Measurements from ENCODE around the gene SNN. TPM values are rescaled to one million over a fixed set of nuclear protein-coding genes. Genes with fewer than 3 reads are reported as not detected.
A peak's percentile ranks its signal among the peaks of the same experiment; 100 is the strongest.

The SNN gene
- total RNA-seq, 4 donors from 2014 or later, result 22.5 to 94.5 (median 78.1) TPM

DNA sequence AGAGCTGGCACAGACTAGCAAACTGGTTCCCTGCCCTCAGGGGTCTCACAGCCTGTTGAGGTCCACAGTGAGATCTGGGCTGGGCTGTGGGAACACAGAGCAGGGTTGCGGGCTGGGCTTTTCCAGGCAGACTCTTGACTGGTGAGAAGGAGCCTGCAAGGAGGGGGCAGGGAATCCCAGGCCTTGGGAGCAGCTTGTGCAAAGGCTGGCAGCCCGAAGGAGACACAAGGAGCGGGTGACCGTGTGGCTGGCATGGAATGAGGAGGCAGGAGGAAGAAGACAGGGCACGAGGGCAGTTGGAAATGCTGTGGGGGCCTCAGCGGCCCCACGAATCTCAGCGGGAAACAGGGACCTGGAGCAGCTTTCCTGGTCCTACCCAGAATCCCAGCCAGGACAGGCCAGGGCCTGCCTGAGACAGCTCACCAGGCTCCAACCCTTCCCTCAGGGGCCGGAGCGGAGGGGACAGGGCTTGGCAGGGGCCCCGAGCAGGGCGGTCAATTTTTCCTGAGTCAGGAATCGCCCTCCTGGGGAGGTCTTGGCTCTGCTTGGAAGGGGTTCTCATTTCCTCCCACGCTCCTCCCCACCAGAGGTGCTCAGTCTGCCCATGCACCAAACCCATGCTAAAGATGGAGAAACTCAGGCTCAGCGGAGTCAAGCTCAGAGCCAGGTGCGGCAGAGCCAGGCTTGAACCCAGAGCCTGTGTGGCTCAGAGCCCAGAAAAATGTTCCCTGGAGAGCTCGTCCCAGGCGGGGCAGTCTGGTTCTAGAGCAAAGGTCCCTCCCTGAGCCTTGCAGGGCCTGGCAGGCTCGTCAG lies 9.2 kb upstream of the SNN start:
- Histone ChIP-seq H3K4me3 (no peak overlapping the region), H3K36me3 (no peaks in the 10 kb centered on the region), H3K27ac (peak overlapping the region in 1 of 4 donors; percentile 43), H3K4me1 (peaks cover 6 to 7% of the 10 kb centered on the region in 2 donors), H3K9me3 (no peaks in the 10 kb centered on the region), H3K27me3 (no peaks in the 10 kb centered on the region)
- DNase-seq, result peak in 1 of 2 donors; percentile 30
- TF ChIP-seq, protein P1, sequence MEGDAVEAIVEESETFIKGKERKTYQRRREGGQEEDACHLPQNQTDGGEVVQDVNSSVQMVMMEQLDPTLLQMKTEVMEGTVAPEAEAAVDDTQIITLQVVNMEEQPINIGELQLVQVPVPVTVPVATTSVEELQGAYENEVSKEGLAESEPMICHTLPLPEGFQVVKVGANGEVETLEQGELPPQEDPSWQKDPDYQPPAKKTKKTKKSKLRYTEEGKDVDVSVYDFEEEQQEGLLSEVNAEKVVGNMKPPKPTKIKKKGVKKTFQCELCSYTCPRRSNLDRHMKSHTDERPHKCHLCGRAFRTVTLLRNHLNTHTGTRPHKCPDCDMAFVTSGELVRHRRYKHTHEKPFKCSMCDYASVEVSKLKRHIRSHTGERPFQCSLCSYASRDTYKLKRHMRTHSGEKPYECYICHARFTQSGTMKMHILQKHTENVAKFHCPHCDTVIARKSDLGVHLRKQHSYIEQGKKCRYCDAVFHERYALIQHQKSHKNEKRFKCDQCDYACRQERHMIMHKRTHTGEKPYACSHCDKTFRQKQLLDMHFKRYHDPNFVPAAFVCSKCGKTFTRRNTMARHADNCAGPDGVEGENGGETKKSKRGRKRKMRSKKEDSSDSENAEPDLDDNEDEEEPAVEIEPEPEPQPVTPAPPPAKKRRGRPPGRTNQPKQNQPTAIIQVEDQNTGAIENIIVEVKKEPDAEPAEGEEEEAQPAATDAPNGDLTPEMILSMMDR (IDR thresholded peaks at IDR 0.05 in 4 of 5, conservative IDR thresholded peaks at IDR 0.05 in 1 of 5), result no peak
- no peak for TF ChIP-seq POLR2A (IDR thresholded peaks at IDR 0.05)
- intact Hi-C loops (cut with DNase I; ENCODE audit: low total_unique reads) (no loop called here), in situ Hi-C loops (cut with MboI; ENCODE audit: low sequenced_read_pairs in 4 of 4) (no loop called here)
- no peak for ATAC-seq

DNA sequence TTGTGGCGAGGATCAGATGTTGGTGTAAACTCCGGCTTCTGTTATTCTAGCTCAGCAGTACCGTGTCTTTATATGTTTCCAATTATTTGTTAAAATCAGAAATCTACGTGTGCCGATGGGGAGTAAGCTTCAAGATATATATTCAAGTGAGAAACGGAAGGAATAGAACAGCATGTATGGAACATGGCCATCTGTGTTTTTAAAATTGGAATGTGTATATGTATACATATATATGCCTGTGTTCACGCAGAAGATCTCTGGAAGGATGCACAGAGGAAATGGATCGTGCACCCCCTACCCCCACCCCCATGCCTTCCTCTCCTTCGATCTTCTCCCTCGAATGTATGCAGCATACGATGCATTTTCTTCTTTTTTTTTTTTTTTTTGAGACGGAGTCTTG lies 7.7 kb upstream of the SNN start:
- no peaks in the 10 kb centered on the region for H3K9me3 ChIP-seq
- no peak overlapping the region for H3K4me3 ChIP-seq
- H3K27ac ChIP-seq, result no peak overlapping the region
- ATAC-seq, result no peak
- no peaks in the 10 kb centered on the region for H3K36me3 ChIP-seq
- in situ Hi-C loops (cut with MboI; ENCODE audit: low sequenced_read_pairs in 4 of 4), result no loop called here
- intact Hi-C loops (cut with DNase I; ENCODE audit: low total_unique reads), result loop anchor here (10.0 kb wide), 1 partner anchor 254 kb away; the partner anchor contains the start of gene GSPT1
- DNase-seq, result no peak
- H3K27me3 ChIP-seq, result no peaks in the 10 kb centered on the region
- no peak for TF ChIP-seq POLR2A (IDR thresholded peaks at IDR 0.05)
- TF ChIP-seq, protein P1 (IDR thresholded peaks at IDR 0.05 in 4 of 5, conservative IDR thresholded peaks at IDR 0.05 in 1 of 5), result no peak
- H3K4me1 ChIP-seq, result no peaks in the 10 kb centered on the region

DNA sequence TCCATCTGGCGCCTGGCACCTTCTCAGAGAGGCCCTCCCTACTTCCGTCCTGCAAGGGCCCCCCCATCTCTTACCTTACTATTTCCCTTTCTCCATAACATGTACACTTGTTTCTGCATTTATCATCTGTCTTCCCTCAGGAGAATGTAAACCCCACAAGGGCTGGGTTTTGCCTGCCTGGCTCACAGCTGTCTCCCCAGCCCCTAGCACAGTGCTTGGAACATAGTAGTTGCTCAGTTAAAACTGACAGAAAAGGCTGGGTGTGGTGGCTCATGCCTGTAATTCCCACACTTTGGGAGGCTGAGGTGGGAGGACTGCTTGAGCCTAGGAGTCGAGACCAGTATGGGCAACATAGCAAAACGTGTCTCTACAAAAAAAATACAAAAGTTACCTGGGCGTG lies 5.7 kb upstream of the SNN start:
- H3K27me3 ChIP-seq, result no peaks in the 10 kb centered on the region
- no peak overlapping the region for H3K27ac ChIP-seq
- H3K9me3 ChIP-seq, result no peaks in the 10 kb centered on the region
- DNase-seq (no peak), ATAC-seq (no peak)
- no peak overlapping the region for H3K4me3 ChIP-seq
- in situ Hi-C loops (cut with MboI; ENCODE audit: low sequenced_read_pairs in 4 of 4), result no loop called here
- no peaks in the 10 kb centered on the region for H3K36me3 ChIP-seq
- no peaks in the 10 kb centered on the region for H3K4me1 ChIP-seq
- intact Hi-C loops (cut with DNase I; ENCODE audit: low total_unique reads), result loop anchor here (10.0 kb wide), 1 partner anchor 252 kb away; the partner anchor contains the start of gene GSPT1
- TF ChIP-seq POLR2A (IDR thresholded peaks at IDR 0.05), result no peak
- TF ChIP-seq, protein P1 (IDR thresholded peaks at IDR 0.05 in 4 of 5, conservative IDR thresholded peaks at IDR 0.05 in 1 of 5), result no peak

DNA sequence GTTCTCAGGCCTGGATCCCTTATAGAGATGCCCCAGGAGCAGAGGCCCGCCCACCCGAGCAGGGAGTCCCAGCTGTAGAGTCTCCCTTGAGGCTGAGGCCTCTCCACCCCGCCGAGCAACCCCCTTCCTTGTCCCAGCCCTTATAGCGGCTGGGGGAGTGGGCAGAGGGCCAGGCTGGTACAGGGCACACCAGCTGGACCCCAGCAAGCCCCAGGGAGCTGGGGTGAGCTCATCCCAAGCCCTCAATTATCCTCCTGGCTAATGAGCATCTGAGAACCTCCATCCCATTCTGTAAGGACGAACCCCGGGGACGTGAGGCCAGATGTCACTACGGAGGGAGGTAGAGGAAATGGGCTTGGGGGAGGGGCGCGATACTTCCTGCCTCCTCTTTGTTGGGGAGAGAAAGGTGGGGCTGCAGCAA lies 3.2 kb upstream of the SNN start:
- Histone ChIP-seq H3K27me3 (no peaks in the 10 kb centered on the region), H3K27ac (peak overlapping the region in 1 of 4 donors; percentile 27), H3K9me3 (no peaks in the 10 kb centered on the region), H3K36me3 (no peaks in the 10 kb centered on the region), H3K4me1 (peaks cover 7 to 11% of the 10 kb centered on the region in 2 donors), H3K4me3 (no peak overlapping the region)
- intact Hi-C loops (cut with DNase I; ENCODE audit: low total_unique reads), result loop anchor here (10.0 kb wide), 1 partner anchor 250 kb away; the partner anchor contains the start of gene GSPT1
- no peak for ATAC-seq
- TF ChIP-seq, protein P1 (IDR thresholded peaks at IDR 0.05 in 4 of 5, conservative IDR thresholded peaks at IDR 0.05 in 1 of 5), result no peak
- TF ChIP-seq POLR2A (IDR thresholded peaks at IDR 0.05), result no peak
- no peak for DNase-seq
- in situ Hi-C loops (cut with MboI; ENCODE audit: low sequenced_read_pairs in 4 of 4), result no loop called here
